WTC11 (cell line): ENCODE data around the gene ACACA. TPM values are rescaled to one million over a fixed set of nuclear protein-coding genes. Genes with fewer than 3 reads are reported as not detected.
A peak's percentile ranks its signal among the peaks of the same experiment; 100 is the strongest.

ENCODE experiments used
- ATF1 ChIP-seq: sonication (generic); formaldehyde crosslinking; IDR thresholded peaks from 2 replicates; pipeline ENCODE4 v1.8.1; 2023; ENCODE audit warnings: mild to moderate bottlenecking, moderate library complexity, missing genetic modification reagents
- ATF3 ChIP-seq: sonication (generic); formaldehyde crosslinking; conservative IDR thresholded peaks from 2 replicates; pipeline ENCODE4 v1.8.1; 2022; ENCODE audit warnings: mild to moderate bottlenecking, missing genetic modification reagents
- E2F1 ChIP-seq: sonication (generic); formaldehyde crosslinking; IDR thresholded peaks from 2 replicates; pipeline ENCODE4 v1.8.0; 2022; ENCODE audit warnings: mild to moderate bottlenecking, missing genetic modification reagents
- E2F4 ChIP-seq: sonication (generic); formaldehyde crosslinking; IDR thresholded peaks from 2 replicates; pipeline ENCODE4 v1.8.1; 2022; ENCODE audit warnings: low read depth, mild to moderate bottlenecking, moderate library complexity, missing genetic modification reagents, borderline replicate concordance
- EMX1 ChIP-seq: fragments of 250-450 bp; sonication (Bioruptor Pico); IDR thresholded peaks from 2 replicates; pipeline ENCODE4 v1.8.0; 2021; ENCODE audit warnings: mild to moderate bottlenecking
- ERG ChIP-seq: fragments of 250-450 bp; sonication (Bioruptor Pico); IDR thresholded peaks from 2 replicates; pipeline ENCODE4 v1.8.0; 2021; ENCODE audit warnings: mild to moderate bottlenecking
- FOXK1 ChIP-seq: sonication (generic); formaldehyde crosslinking; IDR thresholded peaks from 2 replicates; pipeline ENCODE4 v1.8.0; 2022; ENCODE audit warnings: mild to moderate bottlenecking, moderate library complexity, missing genetic modification reagents
- GABPB1 ChIP-seq: sonication (generic); formaldehyde crosslinking; IDR thresholded peaks from 2 replicates; pipeline ENCODE4 v1.8.1; 2023; ENCODE audit warnings: mild to moderate bottlenecking, missing genetic modification reagents
- GTF2I ChIP-seq: fragments of 250-450 bp; sonication (Bioruptor Pico); conservative IDR thresholded peaks from 2 replicates; pipeline ENCODE4 v1.4.0; 2021; ENCODE audit warnings: mild to moderate bottlenecking
- MAX ChIP-seq: sonication (generic); formaldehyde crosslinking; IDR thresholded peaks from 2 replicates; pipeline ENCODE4 v1.8.0; 2022; ENCODE audit warnings: mild to moderate bottlenecking, missing genetic modification reagents
- NFYB ChIP-seq: sonication (generic); formaldehyde crosslinking; conservative IDR thresholded peaks from 2 replicates; pipeline ENCODE4 v1.8.0; 2022; ENCODE audit warnings: low read depth, missing genetic modification reagents
- NR1H2 ChIP-seq: sonication (generic); formaldehyde crosslinking; IDR thresholded peaks from 2 replicates; pipeline ENCODE4 v1.9.0; 2021; ENCODE audit warnings: mild to moderate bottlenecking, moderate library complexity, missing genetic modification reagents
- NR2C2 ChIP-seq: sonication (generic); formaldehyde crosslinking; IDR thresholded peaks from 2 replicates; pipeline ENCODE4 v1.8.0; 2022; ENCODE audit warnings: mild to moderate bottlenecking, missing genetic modification reagents
- NR3C1 ChIP-seq: sonication (generic); formaldehyde crosslinking; conservative IDR thresholded peaks from 2 replicates; pipeline ENCODE4 v1.8.1; 2023; ENCODE audit warnings: low read depth, mild to moderate bottlenecking, missing genetic modification reagents
- PRDM15 ChIP-seq: sonication (generic); formaldehyde crosslinking; IDR thresholded peaks from 2 replicates; pipeline ENCODE4 v1.8.0; 2022; ENCODE audit warnings: missing genetic modification reagents
- RELA ChIP-seq: sonication (generic); formaldehyde crosslinking; IDR thresholded peaks from 2 replicates; pipeline ENCODE4 v1.8.1; 2022; ENCODE audit warnings: missing genetic modification reagents, mild to moderate bottlenecking, borderline replicate concordance
- SOX15 ChIP-seq: fragments of 250-450 bp; sonication (Bioruptor Pico); IDR thresholded peaks from 2 replicates; pipeline ENCODE4 v1.9.0; 2021; ENCODE audit warnings: mild to moderate bottlenecking
- SP1 ChIP-seq: sonication (generic); formaldehyde crosslinking; conservative IDR thresholded peaks from 2 replicates; pipeline ENCODE4 v1.8.1; 2022; ENCODE audit warnings: missing genetic modification reagents
- TP53 ChIP-seq: sonication (generic); formaldehyde crosslinking; IDR thresholded peaks from 2 replicates; pipeline ENCODE4 v1.8.1; 2023; ENCODE audit warnings: mild to moderate bottlenecking, missing genetic modification reagents
- USF1 ChIP-seq: sonication (generic); formaldehyde crosslinking; IDR thresholded peaks from 2 replicates; pipeline ENCODE4 v1.8.0; 2022; ENCODE audit warnings: mild to moderate bottlenecking, missing genetic modification reagents
- USF2 ChIP-seq: sonication (generic); formaldehyde crosslinking; IDR thresholded peaks from 2 replicates; pipeline ENCODE4 v1.8.1; 2023; ENCODE audit warnings: mild to moderate bottlenecking, missing genetic modification reagents, moderate library complexity
- ZMAT4 ChIP-seq: fragments of 250-450 bp; sonication (Bioruptor Pico); IDR thresholded peaks from 2 replicates; pipeline ENCODE4 v1.9.0; 2021; ENCODE audit warnings: mild to moderate bottlenecking
- ZNF263 ChIP-seq: sonication (generic); formaldehyde crosslinking; IDR thresholded peaks from 2 replicates; pipeline ENCODE4 v1.8.1; 2022; ENCODE audit warnings: low read depth, mild to moderate bottlenecking, moderate library complexity, missing genetic modification reagents
- ZNF532 ChIP-seq: fragments of 250-450 bp; sonication (Bioruptor Pico); IDR thresholded peaks from 2 replicates; pipeline ENCODE4 v1.9.0; 2021; ENCODE audit warnings: mild to moderate bottlenecking, borderline replicate concordance
- total RNA-seq: library from RNA; stranded (reverse); gene quantifications from 3 replicates; pipeline ENCODE4 v1.2.3, GENCODE V29; 2021

Gene ACACA
- total RNA-seq, 1 experiment from 2014 or later: 167 TPM

GRCh38 chr17:37358830-37359681 is 47.6 kb downstream of the ACACA start (continued):
- TF ChIP-seq ZNF532 (CRISPR knock-in tag): no peak
- no peak for TF ChIP-seq TP53 (CRISPR knock-in tag)
- no peak for TF ChIP-seq ATF3 (CRISPR knock-in tag)
- TF ChIP-seq ZMAT4 (CRISPR knock-in tag): no peak
- peak; percentile 83 for TF ChIP-seq SP1 (CRISPR knock-in tag)
- peak; percentile 66; the same call in 1 of the 2 replicates for TF ChIP-seq FOXK1
- no peak for TF ChIP-seq PRDM15 (CRISPR knock-in tag)
- TF ChIP-seq USF2 (CRISPR knock-in tag): no peak
- peak; percentile 72 for TF ChIP-seq NFYB (CRISPR knock-in tag)
- TF ChIP-seq ZNF263 (CRISPR knock-in tag): no peak
- TF ChIP-seq NR2C2 (CRISPR knock-in tag): 0 out of 2 replicates have a peak, but pooled peaks have one; percentile 53
- no peak for TF ChIP-seq NR3C1 (CRISPR knock-in tag)
- TF ChIP-seq EMX1 (CRISPR knock-in tag): no peak
- no peak for TF ChIP-seq E2F1 (CRISPR knock-in tag)
- peak; percentile 63; the same call in 1 of the 2 replicates for TF ChIP-seq RELA (CRISPR knock-in tag)
- TF ChIP-seq SOX15: no peak
- no peak for TF ChIP-seq GTF2I (CRISPR knock-in tag)
- TF ChIP-seq ERG (CRISPR knock-in tag): no peak
- TF ChIP-seq E2F4 (CRISPR knock-in tag): no peak
- TF ChIP-seq NR1H2: no peak
- no peak; the same call in 1 of the 2 replicates for TF ChIP-seq GABPB1 (CRISPR knock-in tag)
- no peak for TF ChIP-seq USF1 (CRISPR knock-in tag)
- TF ChIP-seq ATF1 (CRISPR knock-in tag): 0 out of 2 replicates have a peak, but pooled peaks have one; percentile 32
- TF ChIP-seq MAX (CRISPR knock-in tag): peak; percentile 86; the same call in 1 of the 2 replicates
